HepG2 (cell line): Measurements from ENCODE around the gene RPL36. TPM values are rescaled to one million over a fixed set of nuclear protein-coding genes. Genes with fewer than 3 reads are reported as not detected.
A peak's percentile ranks its signal among the peaks of the same experiment; 100 is the strongest.

Experiments used
- ATAC-seq: fragments of 200-7000 bp; cut with Tn5 transposase; 3 replicates; pipeline ENCODE4 v1.9.1; 2020; ENCODE audit warnings: mild to moderate bottlenecking, moderate library complexity
- BruUV-seq: library from RNA; stranded (reverse); fragments of 400-500 nt; replicated peaks from 2 replicates; lab custom pipeline; 2021; lab: Mats Ljungman, UMichigan
- CTCF ChIA-PET: fragments of 300-600 bp; formaldehyde crosslinking; extraction: SDS; loops from one replicate; lab custom pipeline; 2021; ENCODE audit warnings: low total read pairs, inconsistent platforms, low intra/inter-chr PET ratio; lab: Yijun Ruan, JAX
- POLR2A ChIA-PET: fragments of 350-600 bp; sonication (Branson Sonifier 250); formaldehyde crosslinking; loops from one replicate; lab custom pipeline; 2020; ENCODE audit warnings: antibody characterized with exemption, inconsistent platforms; lab: Yijun Ruan, JAX
- DNase-seq: peaks from one replicate; pipeline ENCODE4 v3.0.0-alpha.2; 2015; ENCODE audit warnings: low spot score
- FAIRE-seq: peaks from 3 replicates; lab custom pipeline; 2011; peaks lifted over from hg19 to GRCh38; lab: Jason Lieb, UNC
- H2AFZ ChIP-seq: one replicate; pipeline ENCODE4 v1.6.1; 2011; ENCODE audit warnings: low read length, inconsistent platforms
- H3K27ac ChIP-seq: fragments of 300-600 bp; 3 replicates; pipeline ENCODE4 v1.8.0; 2011; ENCODE audit warnings: mixed run types, mild to moderate bottlenecking, mixed read lengths, low read length, inconsistent platforms; ENCODE audit not compliant: insufficient read depth; ENCODE audit errors: extremely low read length
- H3K27me3 ChIP-seq, 2 experiments: fragments of 200-600 bp in 1 of 2; 2 replicates in 1 of 2; 3 replicates in 1 of 2; pipeline versions ENCODE4 v1.6.0 to v1.8.0; 2011; ENCODE audit warnings: low read length in 2 of 2, mild to moderate bottlenecking in 2 of 2, moderate library complexity in 2 of 2, inconsistent platforms in 1 of 2; ENCODE audit not compliant: insufficient read depth in 2 of 2, control insufficient read depth in 1 of 2
- H3K36me3 ChIP-seq, 2 experiments: fragments of 200-600 bp in 1 of 2; replicated peaks in 1 of 2; 2 replicates in 1 of 2; 3 replicates in 1 of 2; pipeline versions ENCODE4 v1.5.1 to v1.8.0; 2011; ENCODE audit warnings: low read length in 2 of 2, inconsistent platforms in 1 of 2; ENCODE audit not compliant: insufficient read depth in 2 of 2, control insufficient read depth in 1 of 2
- H3K4me1 ChIP-seq: 2 replicates; pipeline ENCODE4 v1.5.1; 2012; ENCODE audit warnings: low read length, inconsistent platforms; ENCODE audit not compliant: insufficient read depth
- H3K4me2 ChIP-seq: 2 replicates; pipeline ENCODE4 v1.6.0; 2011; ENCODE audit warnings: low read depth, low read length, inconsistent platforms
- H3K4me3 ChIP-seq, 3 experiments: fragments of 200-600 bp in 1 of 3; sonication (generic), shearing (Covaris generic) in 1 of 3; replicated peaks in 1 of 3; 2 replicates each; pipeline ENCODE4 v1.5.1; 2011 to 2016; ENCODE audit warnings: low read length in 3 of 3, inconsistent platforms in 2 of 3, low read depth in 2 of 3, mild to moderate bottlenecking in 2 of 3, control low read depth in 1 of 3, mixed read lengths in 1 of 3; ENCODE audit not compliant: insufficient read depth in 1 of 3
- H3K79me2 ChIP-seq: one replicate; pipeline ENCODE4 v1.6.1; 2011; ENCODE audit warnings: low read length, inconsistent platforms; ENCODE audit not compliant: insufficient read depth
- H3K9ac ChIP-seq: 2 replicates; pipeline ENCODE4 v1.6.0; 2011; ENCODE audit warnings: mild to moderate bottlenecking, low read depth, low read length, inconsistent platforms; ENCODE audit not compliant: insufficient read depth
- H3K9me3 ChIP-seq: 2 replicates; pipeline ENCODE4 v1.5.1; 2012; ENCODE audit warnings: mild to moderate bottlenecking, low read length
- H4K20me1 ChIP-seq: 2 replicates; pipeline ENCODE4 v1.6.0; 2011; ENCODE audit warnings: inconsistent platforms, mild to moderate bottlenecking, low read length, moderate library complexity; ENCODE audit not compliant: insufficient read depth
- AGO2 ChIP-seq: fragments of 200-400 bp; formaldehyde crosslinking; optimal IDR thresholded peaks from 2 replicates; pipeline ENCODE3; 2017; ENCODE audit warnings: mild to moderate bottlenecking, low read depth, low read length, moderate library complexity
- AKAP8 ChIP-seq: sonication (generic); formaldehyde crosslinking; IDR thresholded peaks from 2 replicates; pipeline ENCODE4 v1.5.1; 2020; ENCODE audit warnings: mild to moderate bottlenecking, missing genetic modification reagents
- MAF1 ChIP-seq: sonication (generic); formaldehyde crosslinking; IDR thresholded peaks from 2 replicates; pipeline ENCODE4 v1.5.0; 2020; ENCODE audit warnings: missing genetic modification reagents, borderline replicate concordance
- MNT ChIP-seq: fragments of 450-650 bp; IDR thresholded peaks from 2 replicates; pipeline ENCODE4 v1.6.1; 2016
- POLR2G ChIP-seq: fragments of 200-400 bp; formaldehyde crosslinking; IDR thresholded peaks from 2 replicates; pipeline ENCODE4 v1.6.1; 2018; ENCODE audit warnings: mild to moderate bottlenecking, low read depth, low read length, moderate library complexity
- PPARG ChIP-seq: conservative IDR thresholded peaks from 2 replicates; pipeline ENCODE4 v1.6.1; 2016; ENCODE audit warnings: missing biosample characterization, missing genetic modification reagents
- RBFOX2 ChIP-seq: fragments of 200-400 bp; formaldehyde crosslinking; IDR thresholded peaks from 2 replicates; pipeline ENCODE4 v1.6.1; 2017; ENCODE audit warnings: low read depth, mild to moderate bottlenecking, low read length
- RBM22 ChIP-seq: fragments of 200-400 bp; formaldehyde crosslinking; optimal IDR thresholded peaks from 2 replicates; pipeline ENCODE3; 2017; ENCODE audit warnings: mild to moderate bottlenecking, low read length, moderate library complexity
- SAFB2 ChIP-seq: sonication (generic); formaldehyde crosslinking; IDR thresholded peaks from 2 replicates; pipeline ENCODE4 v1.5.1; 2020; ENCODE audit warnings: missing genetic modification reagents, low read depth, mild to moderate bottlenecking, borderline replicate concordance
- SATB2 ChIP-seq: sonication (generic); formaldehyde crosslinking; IDR thresholded peaks from 2 replicates; pipeline ENCODE4 v1.5.0; 2020; ENCODE audit warnings: missing genetic modification reagents
- ZBTB33 ChIP-seq: sonication (generic); formaldehyde crosslinking; IDR thresholded peaks from 2 replicates; pipeline ENCODE4 v1.4.0; 2020; ENCODE audit warnings: missing genetic modification reagents
- ZNF253 ChIP-seq: sonication (generic); formaldehyde crosslinking; IDR thresholded peaks from 2 replicates; pipeline ENCODE4 v1.8.0; 2022; ENCODE audit warnings: mild to moderate bottlenecking, missing genetic modification reagents, borderline replicate concordance
- ZNF580 ChIP-seq: IDR thresholded peaks from 2 replicates; pipeline ENCODE4 v1.6.1; 2016; ENCODE audit warnings: low read depth, borderline replicate concordance
- ZNF687 ChIP-seq: sonication (generic); formaldehyde crosslinking; IDR thresholded peaks from 2 replicates; pipeline ENCODE4 v1.5.1; 2020; ENCODE audit warnings: mild to moderate bottlenecking, missing genetic modification reagents, moderate library complexity
- WGBS: methylation state at CpG from one replicate; pipeline ENCODE4 v1.1.6; 2017; ENCODE audit warnings: low lambda C conversion rate; 5-methylcytosine and 5-hydroxymethylcytosine counted together
- in situ Hi-C: cut with HindIII; loops from 2 replicates; pipeline ENCODE4 v1.10.0; 2017; ENCODE audit warnings: low pct_unique_long_range_greater_than_20kb; ENCODE audit not compliant: extremely low pct_ligation_motif_present
- intact Hi-C: fragments of 100-400 bp; cut with micrococcal nuclease; formaldehyde crosslinking; loops from one replicate; pipeline ENCODE4 v1.10.0; 2022; ENCODE audit not compliant: unreplicated experiment
- polyA plus RNA-seq, 8 experiments: library from polyadenylated mRNA; depleted of rRNA in 3 of 8; stranded (reverse) in 7 of 8; unstranded in 1 of 8; fragments of >200 nt; fragmentation: Illumina TruSeq in 4 of 8; extraction: Trizol in 4 of 8; gene quantifications; 2 replicates each; pipeline versions ENCODE4 v1.2.1 to v1.2.3, GENCODE V29; 2011 to 2016; ENCODE audit warnings: low read depth in 4 of 8, missing spikeins in 1 of 8, mixed read lengths in 1 of 8; ENCODE audit not compliant: insufficient read depth in 1 of 8
- total RNA-seq, 5 experiments: library from RNA; depleted of rRNA; stranded (reverse); fragments of >200 nt; fragmentation: Illumina TruSeq; extraction: Trizol; gene quantifications; 2 replicates each; pipeline ENCODE4 v1.2.3, GENCODE V29; 2016; ENCODE audit warnings: low read depth in 1 of 5

The RPL36 gene
- total and polyA plus RNA-seq, 2 of the 13 experiments (the other 11 are each of a cell fraction or from before 2014, with no cell fraction given), result 706 to 740 TPM

- CTCF ChIA-PET, result no interaction called here
- no peaks in the 10 kb centered on the region for H3K9me3 ChIP-seq
- H3K27ac ChIP-seq, result no peak overlapping the region
- H3K27me3 ChIP-seq, result no peaks in the 10 kb centered on the region; a peak in 1 of 5 replicates
- no peak overlapping the region for H3K9ac ChIP-seq
- DNase-seq (no peak), ATAC-seq (no peak), FAIRE-seq (no peak)
- POLR2A ChIA-PET, result interaction anchor here (0.7 kb wide), 1 partner anchor 25 kb away, joined by 4 read pairs; no protein-coding TSS in a partner anchor
- no peak overlapping the region for H2AFZ ChIP-seq
- intact Hi-C loops, result no loop called here
- no peak overlapping the region for H3K4me2 ChIP-seq
- in situ Hi-C loops, result no loop called here
- H4K20me1 ChIP-seq, result peaks cover 38% of the 10 kb centered on the region
- BruUV-seq, result no TSS peak
- peaks cover 28 to 66% of the 10 kb centered on the region in 2 experiments for H3K36me3 ChIP-seq
- H3K4me3 ChIP-seq, result no peak overlapping the region
- peaks cover 14% of the 10 kb centered on the region; the same call in 1 of the 2 replicates for H3K4me1 ChIP-seq
- WGBS, result 95% methylated on average over 10 of the region's 39 CpGs
- H3K79me2 ChIP-seq, result peaks cover 35% of the 10 kb centered on the region
- TF ChIP-seq SAFB2 (0 out of 2 replicates have a peak, but pooled peaks have one; percentile 47), SATB2 (CRISPR knock-in tag) (no peak), ZBTB33 (peak; percentile 58; the same call in 1 of the 2 replicates), RBFOX2 (peak; percentile 90), PPARG (CRISPR knock-in tag) (no peak), MAF1 (CRISPR knock-in tag) (no peak), ZNF580 (CRISPR knock-in tag) (no peak), ZNF253 (CRISPR knock-in tag) (0 out of 2 replicates have a peak, but pooled peaks have one; percentile 42), AKAP8 (0 out of 2 replicates have a peak, but pooled peaks have one; percentile 58), RBM22 (peak; percentile 84), MNT (0 out of 2 replicates have a peak, but pooled peaks have one; percentile 33), POLR2G (peak; percentile 26; the same call in 1 of the 2 replicates), AGO2 (peak; percentile 98), ZNF687 (peak; percentile 41)
These were observed 3.4 kb downstream of the RPL36 start for GRCh38 chr19:5693195-5694166.
